HG03342 (cell line): Measurements from ENCODE around the gene BTG2.
A peak's percentile ranks its signal among the peaks of the same experiment; 100 is the strongest.

Source experiments
- ATAC-seq: cut with Tn5 transposase; IDR thresholded peaks from one replicate; pipeline ENCODE4 v1.9.1; 2021; ENCODE audit warnings: mild to moderate bottlenecking, moderate library complexity; ENCODE audit not compliant: unreplicated experiment

The BTG2 gene

GRCh38 chr1:203338335-203339036 is 33.2 kb downstream of the BTG2 start:
- ATAC-seq: peak; percentile 43

GRCh38 chr1:203340112-203340790 is 34.9 kb downstream of the BTG2 start:
- no peak for ATAC-seq

- ATAC-seq: no peak
Measured at GRCh38 chr1:203342192-203342940, 37.0 kb downstream of the BTG2 start.

DNA sequence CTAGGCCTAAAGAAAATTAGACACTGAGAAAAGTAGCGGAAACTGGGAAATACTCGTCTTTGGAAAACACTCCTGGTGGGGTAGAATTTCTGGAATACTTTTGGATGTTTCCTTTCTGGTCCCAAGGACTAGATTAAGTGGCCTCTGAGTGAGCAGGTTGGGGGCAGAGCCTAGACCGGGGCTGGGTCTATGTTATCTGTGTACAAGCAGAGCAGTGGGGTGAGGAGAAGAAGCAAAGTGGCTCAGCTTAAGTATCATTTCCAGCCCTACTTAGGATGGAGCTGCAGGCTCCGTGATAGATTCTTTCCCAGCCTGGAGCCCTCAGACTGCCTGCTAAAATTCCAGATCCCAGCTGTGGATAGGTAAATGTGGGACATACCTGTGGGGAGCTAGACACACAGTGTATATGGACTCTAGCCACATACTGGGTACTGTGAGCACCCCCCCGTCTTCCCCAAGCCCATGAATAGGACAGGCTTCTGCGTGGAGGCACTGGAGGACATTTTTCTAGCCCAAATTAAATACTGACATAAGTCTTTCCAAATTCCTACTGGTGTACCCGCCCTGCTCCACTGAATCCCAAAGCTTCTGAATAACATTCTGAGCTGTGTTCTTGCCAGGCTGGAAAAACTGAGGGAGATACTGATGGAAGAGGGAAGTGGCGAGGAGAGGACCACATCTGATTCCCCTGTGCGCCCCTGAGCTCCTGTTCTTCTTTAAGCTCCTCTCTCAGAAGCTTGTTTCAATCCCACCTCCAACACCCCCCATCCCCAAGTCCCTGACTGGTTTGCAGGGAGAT is 38.8 kb downstream of the BTG2 start:
- ATAC-seq: no peak

DNA sequence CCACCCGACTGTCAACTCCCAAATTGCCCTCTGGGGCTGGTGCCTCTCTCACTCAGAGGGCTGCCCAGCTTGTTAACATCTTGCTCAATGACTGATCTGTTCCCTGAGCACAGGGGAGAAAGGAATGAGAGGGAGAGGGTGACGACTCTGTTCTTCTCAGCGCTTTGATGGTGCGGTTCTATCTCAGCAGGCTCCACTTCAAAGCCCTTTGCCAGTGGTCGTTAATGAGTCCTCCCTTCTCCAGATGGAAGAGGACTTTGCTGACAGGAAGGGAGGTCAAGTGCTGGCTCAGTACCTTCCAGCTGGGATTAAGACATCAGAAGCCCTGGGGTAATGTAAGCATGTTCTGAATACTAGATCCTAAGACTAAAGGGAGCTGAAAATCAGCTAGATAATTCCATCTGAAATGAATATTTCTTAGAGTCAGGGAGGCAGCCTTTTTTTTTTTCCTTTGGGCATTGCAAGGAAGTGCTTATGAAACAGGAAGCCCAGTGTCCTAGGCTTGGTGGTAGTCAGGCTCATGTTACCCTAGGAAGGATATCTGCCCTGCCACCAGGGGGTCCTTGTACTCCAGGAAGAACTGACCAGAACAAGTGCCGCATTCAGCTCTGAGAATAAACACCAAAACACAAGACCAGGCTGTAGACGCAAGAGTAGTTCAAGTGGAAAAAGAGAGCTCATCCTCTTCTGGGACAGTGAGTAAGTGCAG is 40.9 kb downstream of the BTG2 start:
- no peak for ATAC-seq

- no peak for ATAC-seq
Measured at GRCh38 chr1:203346769-203347102, 41.4 kb downstream of the BTG2 start.

DNA sequence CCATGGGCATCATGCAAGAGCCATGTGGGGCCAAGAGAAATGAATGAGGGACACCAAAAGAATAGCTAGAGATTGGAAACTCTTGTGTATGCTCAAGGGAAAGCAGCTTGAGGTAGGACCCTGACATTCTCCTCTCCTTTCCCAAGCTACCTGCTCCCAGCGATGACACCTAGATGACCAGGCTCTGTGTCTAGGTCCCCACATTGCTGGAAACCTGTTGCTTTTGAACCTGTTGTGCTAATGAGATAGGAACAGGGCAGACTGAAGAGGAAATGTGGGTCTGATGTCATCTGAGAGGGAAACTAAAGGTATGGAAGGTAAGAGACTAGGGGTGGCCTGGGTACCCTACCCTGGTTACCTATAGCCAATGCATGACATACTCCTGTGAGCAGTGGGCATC is 43.8 kb downstream of the BTG2 start:
- ATAC-seq: no peak

DNA sequence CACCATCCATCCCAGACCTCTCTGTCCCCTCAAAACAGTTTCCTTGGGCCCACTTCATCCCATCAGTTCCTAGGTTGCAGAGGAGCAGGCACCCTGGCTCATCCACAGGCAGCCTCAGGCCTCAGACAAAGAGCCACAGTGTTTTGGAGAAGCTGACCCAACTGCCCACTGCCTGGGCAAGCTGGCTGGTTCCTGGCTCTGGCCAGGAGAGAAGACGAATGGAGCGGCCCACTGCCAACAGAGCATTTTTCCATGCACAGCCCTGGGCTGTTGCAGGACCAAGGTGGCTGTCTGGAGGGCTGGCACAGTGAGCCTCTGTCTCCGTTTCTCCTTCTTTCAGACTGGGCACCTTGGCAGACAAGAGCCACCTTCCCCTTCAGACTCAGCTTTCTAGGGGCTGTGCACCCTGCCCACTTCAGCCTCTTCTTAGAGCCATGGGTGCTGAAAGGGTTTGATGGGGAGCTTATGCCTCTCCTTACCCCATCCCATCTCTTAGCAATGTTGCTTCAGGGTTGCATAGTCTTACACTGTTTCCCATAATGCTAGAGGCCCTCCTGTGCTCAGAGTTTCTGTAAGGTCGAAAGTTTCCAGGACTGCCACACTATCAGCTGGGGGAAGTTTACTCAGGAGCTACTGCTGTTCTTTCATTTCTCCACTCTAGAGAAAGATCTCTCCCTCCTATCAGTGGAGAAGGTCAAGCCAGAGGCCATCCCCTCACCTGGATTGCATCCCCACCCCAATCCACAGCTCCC is 44.6 kb downstream of the BTG2 start:
- no peak for ATAC-seq

DNA sequence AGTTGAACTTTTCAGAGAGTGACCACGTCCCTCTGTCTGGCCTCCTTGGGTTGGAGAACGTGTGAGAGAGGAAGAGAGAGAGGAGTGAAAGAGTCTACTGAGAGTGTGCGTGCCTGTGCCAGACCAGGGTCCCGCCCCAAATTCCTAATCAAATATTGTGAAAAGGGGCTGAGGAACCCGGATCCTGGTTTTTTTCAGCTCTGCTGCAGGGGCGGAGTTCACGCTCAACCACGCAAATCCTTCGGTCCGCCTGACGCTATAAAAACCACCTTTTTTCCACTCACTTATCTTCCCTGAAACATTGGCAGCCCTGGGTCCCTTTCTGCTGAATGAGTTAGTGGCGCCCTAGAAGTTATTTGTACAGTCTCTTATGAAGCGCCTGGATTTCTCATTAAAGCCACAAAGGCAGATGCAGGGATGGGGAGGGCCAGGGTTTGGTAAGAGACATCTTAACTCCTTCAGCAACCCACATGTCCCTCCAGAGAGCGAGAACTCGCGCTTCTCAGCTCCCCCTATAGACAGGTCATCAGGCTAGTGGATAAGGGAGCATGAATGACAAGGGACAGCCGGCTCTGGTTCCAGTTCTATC is 45.8 kb downstream of the BTG2 start, which contains the start of gene FMOD:
FMOD (minus strand) TSS at position 86 of the 589 bp plus-strand sequence. CDS start 2,852 bp downstream, outside the sequence.
- ATAC-seq: no peak

DNA sequence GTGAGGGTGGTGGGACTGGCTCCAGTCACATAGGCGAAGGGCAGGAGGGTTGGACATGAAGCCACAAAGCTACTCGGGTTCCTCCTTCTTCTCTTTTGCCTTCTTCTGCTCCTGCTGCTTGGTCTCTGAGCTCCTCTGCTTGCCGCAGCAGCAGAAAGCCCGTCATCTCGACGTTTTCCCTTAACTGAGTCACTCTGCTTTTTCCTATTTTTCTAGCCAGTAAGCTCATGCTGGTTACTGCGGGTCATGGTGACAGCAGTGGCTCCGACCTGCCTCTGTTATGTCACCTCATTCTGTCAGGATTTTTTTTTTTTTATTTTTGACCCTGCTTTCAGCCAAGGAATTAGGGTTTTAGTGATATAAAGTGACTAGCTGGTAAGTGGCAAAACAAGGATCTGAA is 48.2 kb downstream of the BTG2 start:
- no peak for ATAC-seq

GRCh38 chr1:203354246-203354645 is 48.9 kb downstream of the BTG2 start:
- no peak for ATAC-seq

DNA sequence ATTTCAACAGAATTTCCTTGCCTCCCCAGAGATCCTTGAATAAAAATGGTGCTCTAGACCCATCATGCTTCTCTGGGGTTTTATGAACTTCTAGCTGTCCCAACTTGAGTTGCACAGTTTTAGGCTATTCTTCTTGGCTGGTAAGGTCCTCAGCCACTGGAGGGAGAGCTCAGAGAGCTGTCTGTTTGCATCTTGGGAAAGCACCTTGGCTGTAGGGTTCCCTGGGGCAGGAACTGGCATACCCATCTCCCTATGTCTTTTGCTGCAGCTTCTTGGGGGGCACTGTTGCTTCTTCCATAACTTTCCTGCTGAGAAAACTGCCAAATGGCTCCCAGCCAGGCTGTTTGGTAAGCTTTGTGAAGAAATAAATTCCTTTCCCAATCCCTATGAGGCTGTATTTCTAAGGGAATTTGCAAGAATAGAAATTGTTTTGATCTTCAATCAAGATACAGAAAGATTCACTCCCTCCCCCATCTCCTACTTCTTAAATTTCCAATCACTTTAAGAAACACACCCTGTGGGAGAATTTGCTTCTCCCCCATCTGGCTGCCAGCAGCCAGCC is 53.8 kb downstream of the BTG2 start:
- ATAC-seq: no peak
